HepG2 (cell line): Measurements from ENCODE around the gene HDAC4.

Experiments
- JUND ChIP-seq: sonication (generic); formaldehyde crosslinking; IDR thresholded peaks from 2 replicates; pipeline ENCODE4 v1.8.0; 2022; ENCODE audit warnings: mild to moderate bottlenecking, missing genetic modification reagents
- POLR2A ChIP-seq, 2 experiments: IDR thresholded peaks; 2 replicates each; pipeline ENCODE4 v1.6.1; 2011; ENCODE audit warnings: low read depth in 2 of 2, low read length in 2 of 2, mild to moderate bottlenecking in 1 of 2, moderate library complexity in 1 of 2; ENCODE audit not compliant: insufficient read depth in 1 of 2
- POLR2AphosphoS5 ChIP-seq: IDR thresholded peaks from 2 replicates; pipeline ENCODE4 v1.6.1; 2012; ENCODE audit warnings: low read depth, low read length
- SIN3A ChIP-seq: IDR thresholded peaks from 2 replicates; pipeline ENCODE4 v1.6.1; 2011; ENCODE audit warnings: low read depth, mild to moderate bottlenecking, control low read depth, low read length, borderline replicate concordance
- SRF ChIP-seq: IDR thresholded peaks from 2 replicates; pipeline ENCODE4 v1.6.1; 2011; ENCODE audit warnings: mild to moderate bottlenecking, low read depth, low read length, moderate library complexity
- ZC3H13 ChIP-seq: sonication (generic); formaldehyde crosslinking; IDR thresholded peaks from 2 replicates; pipeline ENCODE4 v1.8.1; 2023; ENCODE audit warnings: mild to moderate bottlenecking, missing genetic modification reagents, moderate library complexity
- ZNF558 ChIP-seq: sonication (generic); formaldehyde crosslinking; IDR thresholded peaks from 2 replicates; pipeline ENCODE4 v1.9.0; 2022; ENCODE audit warnings: mild to moderate bottlenecking, missing genetic modification reagents, borderline replicate concordance
- TF ChIP-seq, protein P1 (sequence below): sonication (generic); formaldehyde crosslinking; conservative IDR thresholded peaks from 2 replicates; pipeline ENCODE4 v1.5.0; 2020; ENCODE audit warnings: missing genetic modification reagents

DNA sequence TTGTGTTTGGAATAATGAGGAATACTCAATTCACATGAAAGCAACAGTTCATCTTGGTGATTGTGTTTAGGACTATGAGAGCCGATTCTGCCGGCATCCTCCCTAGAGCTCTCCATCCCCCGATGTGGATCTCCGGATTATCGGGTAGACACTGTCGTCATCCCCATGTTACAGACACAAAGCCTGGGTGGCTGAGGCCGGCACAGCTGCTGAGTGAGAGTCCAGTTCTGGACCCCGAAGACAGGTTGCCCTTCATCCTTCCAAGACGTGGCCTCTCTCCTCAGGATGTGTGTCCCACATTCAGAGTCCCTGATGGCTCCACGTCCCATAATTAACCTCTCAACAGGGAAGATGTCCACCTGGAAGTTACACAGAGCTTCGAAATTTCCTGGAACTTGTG lies 129.3 kb downstream of the HDAC4 start:
- TF ChIP-seq ZNF558 (CRISPR knock-in tag) (no peak), POLR2A (IDR thresholded peaks at IDR 0.05; ENCODE audit: insufficient read depth in 1 of 2, low read depth in 2 of 2, low read length in 2 of 2) (no peak), SIN3A (no peak), ZC3H13 (CRISPR knock-in tag) (no peak), JUND (no peak), POLR2AphosphoS5 (no peak), SRF (no peak)
- TF ChIP-seq, protein P1, sequence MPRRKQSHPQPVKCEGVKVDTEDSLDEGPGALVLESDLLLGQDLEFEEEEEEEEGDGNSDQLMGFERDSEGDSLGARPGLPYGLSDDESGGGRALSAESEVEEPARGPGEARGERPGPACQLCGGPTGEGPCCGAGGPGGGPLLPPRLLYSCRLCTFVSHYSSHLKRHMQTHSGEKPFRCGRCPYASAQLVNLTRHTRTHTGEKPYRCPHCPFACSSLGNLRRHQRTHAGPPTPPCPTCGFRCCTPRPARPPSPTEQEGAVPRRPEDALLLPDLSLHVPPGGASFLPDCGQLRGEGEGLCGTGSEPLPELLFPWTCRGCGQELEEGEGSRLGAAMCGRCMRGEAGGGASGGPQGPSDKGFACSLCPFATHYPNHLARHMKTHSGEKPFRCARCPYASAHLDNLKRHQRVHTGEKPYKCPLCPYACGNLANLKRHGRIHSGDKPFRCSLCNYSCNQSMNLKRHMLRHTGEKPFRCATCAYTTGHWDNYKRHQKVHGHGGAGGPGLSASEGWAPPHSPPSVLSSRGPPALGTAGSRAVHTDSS (CRISPR knock-in tag), result no peak
